AG04450 (cell line): ENCODE results near the gene CSKMT. TPM values are rescaled to one million over a fixed set of nuclear protein-coding genes. Genes with fewer than 3 reads are reported as not detected.

Source experiments
- CTCF ChIA-PET: fragments of 300-600, 350-600 bp; formaldehyde crosslinking; extraction: SDS; loops from one replicate; lab custom pipeline; 2022; ENCODE audit warnings: antibody characterized with exemption, inconsistent platforms; lab: Charles Lee
- POLR2A ChIA-PET: fragments of 350-600 bp; formaldehyde crosslinking; extraction: SDS; loops from one replicate; lab custom pipeline; 2021; ENCODE audit warnings: antibody characterized with exemption, inconsistent platforms; lab: Yijun Ruan, JAX
- DNase-seq: peaks from one replicate; pipeline ENCODE4 v3.0.0-alpha.2; 2011; ENCODE audit warnings: low read depth, low spot score
- H3K27ac ChIP-seq: one replicate; pipeline ENCODE4 v1.5.1; 2012; ENCODE audit warnings: low read depth, low read length, control low read depth
- H3K27me3 ChIP-seq: one replicate; pipeline ENCODE4 v1.6.0; 2012; ENCODE audit warnings: low read length; ENCODE audit not compliant: control insufficient read depth, insufficient read depth
- H3K4me3 ChIP-seq: 2 replicates; pipeline ENCODE4 v1.5.1; 2011; ENCODE audit warnings: mild to moderate bottlenecking, low read depth, low read length, control low read depth
- H3K9me3 ChIP-seq: 2 replicates; pipeline ENCODE4 v1.5.1; 2012; ENCODE audit warnings: low read length; ENCODE audit not compliant: control insufficient read depth, insufficient read depth
- CTCF ChIP-seq: IDR thresholded peaks from 2 replicates; pipeline ENCODE4 v1.5.1; 2011; ENCODE audit warnings: low read depth, low read length, control low read depth, inconsistent platforms
- polyA plus RNA-seq: library from polyadenylated mRNA; depleted of rRNA; stranded (reverse); fragments of >200 nt; gene quantifications from 2 replicates; pipeline ENCODE4 v1.2.3, GENCODE V29; 2011; rRNA removed
- small RNA-seq: library from RNA; depleted of rRNA; stranded (forward); fragments of <200 nt; gene quantifications from one replicate; pipeline ENCODE3, GENCODE V24; 2012; ENCODE audit warnings: low read depth; ENCODE audit not compliant: insufficient read length

Gene CSKMT
- polyA plus RNA-seq, 1 experiment: 4.6 TPM

DNA sequence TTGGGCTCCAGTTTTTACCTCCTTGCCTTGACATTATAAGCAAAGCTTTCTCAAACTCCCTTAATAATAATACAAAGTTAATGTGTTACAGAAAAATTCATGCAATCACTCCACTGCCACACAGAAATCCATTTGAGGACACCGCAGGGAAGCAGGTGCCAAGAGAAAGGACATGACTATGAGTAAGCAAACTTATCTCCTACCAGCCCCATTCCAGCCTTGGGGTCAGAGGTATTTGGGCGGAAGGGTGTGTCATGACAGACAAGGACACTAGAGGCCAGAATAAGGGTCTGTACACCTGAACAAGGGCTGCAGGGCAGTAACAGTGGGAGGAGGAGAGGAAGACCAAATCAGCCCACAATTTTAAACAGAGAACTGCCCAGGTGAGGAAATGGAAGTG is 48.2 kb downstream of the CSKMT start:
- Histone ChIP-seq H3K27me3 (no peaks in the 10 kb centered on the region), H3K27ac (no peak overlapping the region), H3K4me3 (no peak overlapping the region), H3K9me3 (no peaks in the 10 kb centered on the region; the same call in 1 of the 2 replicates)
- no peak for DNase-seq
- TF ChIP-seq CTCF: no peak
- CTCF ChIA-PET: interaction anchor here (1.5 kb wide), 1 partner anchor 10 kb away, joined by 3 read pairs; no protein-coding TSS in a partner anchor
- POLR2A ChIA-PET: interaction anchor here (0.9 to 1.7 kb wide), 2 partner anchors 14 to 48 kb away, joined by 4 read pairs; partner anchors contain the start of genes C11orf98, CSKMT and HNRNPUL2

- ChIA-PET CTCF (interaction anchor here (0.6 to 1.9 kb wide), 2 partner anchors 71 to 165 kb away, joined by 3 to 6 read pairs; partner anchors contain the start of gene SLC3A2), POLR2A (interaction anchor here (0.6 kb wide), 2 partner anchors 9 to 71 kb away, joined by 3 to 4 read pairs; no protein-coding TSS in a partner anchor)
Observed at GRCh38 chr11:62715150-62716130, 50.3 kb downstream of the CSKMT start.

GRCh38 chr11:62716206-62716605 is 51.1 kb downstream of the CSKMT start:
- ChIA-PET POLR2A (no interaction called here), CTCF (interaction anchor here (1.9 to 2.1 kb wide), 2 partner anchors 35 to 70 kb away, joined by 5 to 6 read pairs; no protein-coding TSS in a partner anchor)
- Histone ChIP-seq H3K4me3 (no peak overlapping the region), H3K27ac (peak overlapping the region; percentile 11), H3K9me3 (no peaks in the 10 kb centered on the region; the same call in 1 of the 2 replicates), H3K27me3 (no peaks in the 10 kb centered on the region)
- no peak for TF ChIP-seq CTCF
- DNase-seq: no peak

More at GRCh38 chr11:62715150-62716130, 50.3 kb downstream of the CSKMT start:
- Histone ChIP-seq H3K27ac (peak overlapping the region; percentile 31), H3K4me3 (no peak overlapping the region), H3K27me3 (no peaks in the 10 kb centered on the region), H3K9me3 (no peaks in the 10 kb centered on the region; the same call in 1 of the 2 replicates)
- no peak for DNase-seq
- no peak for TF ChIP-seq CTCF

DNA sequence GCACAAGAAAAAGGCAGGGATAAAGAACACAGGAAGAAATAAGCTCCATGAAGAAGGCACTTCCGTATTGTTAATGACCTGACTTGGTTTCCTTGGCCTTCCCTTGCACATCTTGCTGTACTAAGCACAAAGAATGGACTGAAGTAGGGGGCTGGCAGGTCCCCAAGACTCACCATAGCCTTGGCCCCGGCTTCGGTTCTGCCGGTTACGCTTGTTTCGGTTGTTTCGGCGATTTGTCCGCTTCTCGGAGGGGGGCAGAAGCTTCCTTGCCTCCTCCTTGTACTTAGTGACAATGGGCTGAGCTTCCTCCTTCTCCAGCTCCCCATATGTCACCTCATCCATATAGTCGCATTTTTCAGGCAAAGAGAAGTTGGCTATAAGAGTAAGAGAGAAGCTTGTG is 51.7 kb downstream of the CSKMT start:
- ChIA-PET CTCF (interaction anchor here (1.9 to 2.1 kb wide), 2 partner anchors 36 to 70 kb away, joined by 5 to 6 read pairs; no protein-coding TSS in a partner anchor), POLR2A (no interaction called here)

More for the DNA sequence above, 51.7 kb downstream of the CSKMT start:
- Histone ChIP-seq H3K27ac (no peak overlapping the region), H3K27me3 (no peaks in the 10 kb centered on the region), H3K9me3 (no peaks in the 10 kb centered on the region; the same call in 1 of the 2 replicates), H3K4me3 (no peak overlapping the region)
- DNase-seq: no peak
- no peak for TF ChIP-seq CTCF

Small RNAs within 50 kb of the gene (small RNA-seq; reads per million reads assigned to genes)
- gene SNORA57: not detected

Other genes with a start within 250 kb of the CSKMT start
- not detected in 2 replicates for gene SCGB1A1, start 246.3 kb upstream of the CSKMT start, polyA plus RNA-seq
- gene AHNAK, start 118.5 kb upstream of the CSKMT start, polyA plus RNA-seq: 231 and 243 TPM in 2 replicates
- 2,186 and 2,474 TPM in 2 replicates for gene EEF1G, start 91.4 kb upstream of the CSKMT start, polyA plus RNA-seq
- gene TUT1, start 73.8 kb upstream of the CSKMT start, polyA plus RNA-seq: 7.8 and 9.0 TPM in 2 replicates
- gene MTA2, start 63.4 kb upstream of the CSKMT start, polyA plus RNA-seq: 22.9 and 36.7 TPM in 2 replicates
- 17.1 and 18.6 TPM in 2 replicates for gene EML3, start 52.5 kb upstream of the CSKMT start, polyA plus RNA-seq
- gene ROM1, start 52.1 kb upstream of the CSKMT start, polyA plus RNA-seq: 1.4 and 2.0 TPM in 2 replicates
- gene B3GAT3, start 43.3 kb upstream of the CSKMT start, polyA plus RNA-seq: 14.5 and 20.2 TPM in 2 replicates
- gene GANAB, start 18.7 kb upstream of the CSKMT start, polyA plus RNA-seq: 369 and 464 TPM in 2 replicates
- 10.6 and 12.6 TPM in 2 replicates for gene INTS5, start 12.0 kb upstream of the CSKMT start, polyA plus RNA-seq
- 38.8 and 43.6 TPM in 2 replicates for gene C11orf98, start 102 bp upstream of the CSKMT start, polyA plus RNA-seq
- gene UQCC3, start 6.4 kb downstream of the CSKMT start, polyA plus RNA-seq: 5.4 and 6.2 TPM in 2 replicates
- 2.4 and 3.2 TPM in 2 replicates for gene LBHD1, start 7.0 kb downstream of the CSKMT start, polyA plus RNA-seq
- 92.8 and 100 TPM in 2 replicates for gene UBXN1, start 13.8 kb downstream of the CSKMT start, polyA plus RNA-seq
- 4.1 and 5.7 TPM in 2 replicates for gene LRRN4CL, start 24.2 kb downstream of the CSKMT start, polyA plus RNA-seq
- gene BSCL2, start 42.1 kb downstream of the CSKMT start, polyA plus RNA-seq: 42.8 and 63.7 TPM in 2 replicates
- gene GNG3, start 42.4 kb downstream of the CSKMT start, polyA plus RNA-seq: 0.11 TPM in 1 of 2 replicates, not detected in the other
- 26.6 and 28.2 TPM in 2 replicates for gene HNRNPUL2, start 62.1 kb downstream of the CSKMT start, polyA plus RNA-seq
- 32.2 and 32.5 TPM in 2 replicates for gene TTC9C, start 63.2 kb downstream of the CSKMT start, polyA plus RNA-seq
- 3.2 and 3.7 TPM in 2 replicates for gene ZBTB3, start 88.8 kb downstream of the CSKMT start, polyA plus RNA-seq
- gene POLR2G, start 96.3 kb downstream of the CSKMT start, polyA plus RNA-seq: 213 and 215 TPM in 2 replicates
- 8.9 and 13.4 TPM in 2 replicates for gene TAF6L, start 106.1 kb downstream of the CSKMT start, polyA plus RNA-seq
- gene TMEM179B, start 122.1 kb downstream of the CSKMT start, polyA plus RNA-seq: 51.7 and 63.8 TPM in 2 replicates
- gene TMEM223, start 126.7 kb downstream of the CSKMT start, polyA plus RNA-seq: 12.3 and 13.5 TPM in 2 replicates
- gene NXF1, start 140.1 kb downstream of the CSKMT start, polyA plus RNA-seq: 48.9 and 66.1 TPM in 2 replicates
- 51.7 and 52.1 TPM in 2 replicates for gene STX5, start 166.7 kb downstream of the CSKMT start, polyA plus RNA-seq
- gene TEX54, start 167.5 kb downstream of the CSKMT start, polyA plus RNA-seq: not detected in 2 replicates
- gene WDR74, start 174.3 kb downstream of the CSKMT start, polyA plus RNA-seq: 18.0 and 21.6 TPM in 2 replicates
- 263 and 284 TPM in 2 replicates for gene SLC3A2, start 215.6 kb downstream of the CSKMT start, polyA plus RNA-seq